ENCODE data around the gene SORCS2.

DNA sequence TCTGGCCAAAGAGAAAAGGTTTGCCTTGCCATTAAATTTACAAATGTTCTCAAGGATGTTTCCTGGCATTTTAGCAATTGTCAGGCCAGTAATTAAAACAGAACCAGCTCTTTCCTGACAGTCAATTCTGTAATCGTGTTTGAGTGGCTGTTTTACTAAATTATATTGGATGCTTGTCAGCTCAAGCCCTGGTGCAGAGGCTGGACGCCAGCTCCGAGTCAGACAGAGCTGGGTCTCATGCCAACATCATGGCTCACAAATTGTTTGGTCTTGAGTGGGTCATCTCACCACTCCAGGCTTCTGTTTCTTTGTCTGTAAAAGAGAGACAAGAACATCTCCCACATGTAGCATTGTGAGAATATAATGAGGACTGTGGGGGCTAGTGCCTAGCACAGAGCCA lies 432.7 kb downstream of the SORCS2 start:
- no peak for TF ChIP-seq TARDBP (IDR thresholded peaks at IDR 0.05)
- no peak for TF ChIP-seq ELF4 (IDR thresholded peaks at IDR 0.05)
- no peak for TF ChIP-seq SUZ12 (IDR thresholded peaks at IDR 0.05)
- TF ChIP-seq ARNT (IDR thresholded peaks at IDR 0.05) = no peak
- no peak for TF ChIP-seq ZNF384 (IDR thresholded peaks at IDR 0.05)
- no peak for TF ChIP-seq SP1 (IDR thresholded peaks at IDR 0.05)
- TF ChIP-seq FOXA1 (IDR thresholded peaks at IDR 0.05) = no peak
